Heart left ventricle (tissue), 13 donors: ENCODE measurements around the gene MLKL.

Experiments
- CTCF ChIP-seq, 12 donors: fragments of 200-600 bp; sonication (generic) in 4 of 12; IDR thresholded peaks; one replicate each; pipeline versions ENCODE4 v1.5.0 to v1.8.0; 2018 to 2022; ENCODE audit warnings: antibody characterized with exemption in 12 of 12, mild to moderate bottlenecking in 5 of 12
- POLR2A ChIP-seq, 2 donors: fragments of 450-650 bp; IDR thresholded peaks; one replicate each; pipeline ENCODE4 v1.6.1; 2017; ENCODE audit warnings: antibody characterized with exemption in 2 of 2, mild to moderate bottlenecking in 2 of 2, moderate library complexity in 2 of 2
- donor health status: ischemic (EF 13 %, LVEDD 7.1; RV severe dilation, severe dysfunction).
- donor health status: DM: no; HTN: yes; CAD: no.
- donor health status: DM: no; HTN: no; CAD: no.
- donor health status: ischemic (EF 25% LVEDD 6.9; RV normal size, moderate dysfunction).
- donor health status: ischemic (EF 25% LVEDD 5.7; RV mildly dilated, moderate dysfunction).
- donor health status: ischemic (EF 35%, LVEDD 5.7; RV mildly dilated, moderate dysfunction).
- donor health status: nonischemic (EF 11% LVEDD 7.7; RV severe dilation, severe dysfunction).
- donor health status: DM: yes; HTN: yes; CAD: no.
- donor health status: PGD.
- donor health status: ischemic (EF 29% LVEDD 5.4; RV normal size, mild dysfunction).
- donor health status: nonischemic (EF 23%, LVEDD 6.1; RV moderate dilation, normal function).

- TF ChIP-seq CTCF (IDR thresholded peaks at IDR 0.05) (no peak), POLR2A (IDR thresholded peaks at IDR 0.05) (no peak)
Measured at GRCh38 chr16:74633686-74634085, 67.0 kb downstream of the MLKL start.
